ENCODE results near the gene ANLN. TPM values are rescaled to one million over a fixed set of nuclear protein-coding genes. Genes with fewer than 3 reads are reported as not detected.

Gene ANLN
- total RNA-seq, 1 experiment from 2014 or later: 130 TPM

GRCh38 chr7:36348771-36349170 lies 40.9 kb upstream of the ANLN start:
- no peak for ATAC-seq
- no TSS peak for BruUV-seq (replicated peaks)
- CTCF ChIA-PET: interaction anchor here (1.1 kb wide), 1 partner anchor 18 kb away, joined by 3 read pairs; a partner anchor contains a TSS

GRCh38 chr7:36349626-36350025 lies 40.0 kb upstream of the ANLN start:
- ATAC-seq (no peak), DNase-seq (ENCODE audit: low read depth, low spot score) (no peak)
- Histone ChIP-seq H3K9me3 (ENCODE audit: control insufficient read depth in 1 of 2, insufficient read depth in 1 of 2, low read depth in 1 of 2, low read length in 2 of 2) (no peaks in the 10 kb centered on the region), H3K4me1 (ENCODE audit: control insufficient read depth in 1 of 2, insufficient read depth in 2 of 2, low read length in 2 of 2) (0 out of 4 replicates have a peak, but pooled peaks cover 0 to 3% of the 10 kb centered on the region in 2 experiments), H3K36me3 (ENCODE audit: control insufficient read depth in 1 of 2, insufficient read depth in 2 of 2, low read length in 2 of 2) (no peaks in the 10 kb centered on the region), H4K20me1 (ENCODE audit: insufficient read depth) (no peaks in the 10 kb centered on the region), H3K79me2 (ENCODE audit: insufficient read depth, low read length) (no peaks in the 10 kb centered on the region), H3K9ac (ENCODE audit: low read length) (no peak overlapping the region), H3K4me3 (replicated peaks in 1 of 2; ENCODE audit: low read depth in 1 of 2, low read length in 2 of 2) (no peak overlapping the region), H3K27ac (ENCODE audit: low read depth, low read length) (no peak overlapping the region), H3K4me2 (ENCODE audit: low read length) (no peak overlapping the region), H3K9me2 (ENCODE audit: insufficient read depth) (no peaks in the 10 kb centered on the region), H2AFZ (ENCODE audit: low read depth, low read length, poor library complexity, severe bottlenecking) (no peak overlapping the region), H3K27me3 (ENCODE audit: insufficient read depth, low read length) (no peaks in the 10 kb centered on the region)
- POLR2A ChIA-PET: no interaction called here
- TF ChIP-seq MAX (IDR thresholded peaks at IDR 0.05): no peak
- TF ChIP-seq TCF7L2 (IDR thresholded peaks at IDR 0.05; ENCODE audit: borderline replicate concordance, extremely low read depth, insufficient read depth, insufficient read length): peak; percentile 27
- TF ChIP-seq EZH2phosphoT487 (IDR thresholded peaks at IDR 0.05; ENCODE audit: borderline replicate concordance): no peak
- no peak for TF ChIP-seq ZNF274 (IDR thresholded peaks at IDR 0.05; ENCODE audit: low read depth, low read length)
- no peak for TF ChIP-seq EGR1 (IDR thresholded peaks at IDR 0.05; ENCODE audit: low read depth)
- CTCF ChIA-PET: no interaction called here
- RAD21 ChIA-PET (ENCODE audit: low non-redundant PET in 1 of 2, low total read pairs in 2 of 2, uncharacterized antibody in 2 of 2, unreplicated experiment in 2 of 2): no interaction called here
- no TSS peak for BruUV-seq (replicated peaks)
- intact Hi-C loops (cut with micrococcal nuclease): no loop called here

More at GRCh38 chr7:36348771-36349170, 40.9 kb upstream of the ANLN start:
- H3K36me3 ChIP-seq (ENCODE audit: control insufficient read depth in 1 of 2, insufficient read depth in 2 of 2, low read length in 2 of 2): no peaks in the 10 kb centered on the region
- intact Hi-C loops (cut with micrococcal nuclease): no loop called here
- no peaks in the 10 kb centered on the region for H3K9me2 ChIP-seq (ENCODE audit: insufficient read depth)
- H3K4me1 ChIP-seq (ENCODE audit: control insufficient read depth in 1 of 2, insufficient read depth in 2 of 2, low read length in 2 of 2): 0 out of 4 replicates have a peak, but pooled peaks cover 0 to 3% of the 10 kb centered on the region in 2 experiments
- no peaks in the 10 kb centered on the region for H3K9me3 ChIP-seq (ENCODE audit: control insufficient read depth in 1 of 2, insufficient read depth in 1 of 2, low read depth in 1 of 2, low read length in 2 of 2)
- H3K27me3 ChIP-seq (ENCODE audit: insufficient read depth, low read length): no peaks in the 10 kb centered on the region
- no peaks in the 10 kb centered on the region for H3K79me2 ChIP-seq (ENCODE audit: insufficient read depth, low read length)
- no peaks in the 10 kb centered on the region for H4K20me1 ChIP-seq (ENCODE audit: insufficient read depth)
- no peak overlapping the region for H3K4me2 ChIP-seq (ENCODE audit: low read length)
- H2AFZ ChIP-seq (ENCODE audit: low read depth, low read length, poor library complexity, severe bottlenecking): no peak overlapping the region
- no peak for TF ChIP-seq JUND (IDR thresholded peaks at IDR 0.05)
- no peak for TF ChIP-seq MAX (IDR thresholded peaks at IDR 0.05)
- TF ChIP-seq EZH2 (IDR thresholded peaks at IDR 0.05): no peak
- H3K9ac ChIP-seq (ENCODE audit: low read length): no peak overlapping the region
- H3K27ac ChIP-seq (ENCODE audit: low read depth, low read length): no peak overlapping the region
- no peak overlapping the region for H3K4me3 ChIP-seq (replicated peaks in 1 of 2; ENCODE audit: low read depth in 1 of 2, low read length in 2 of 2)
- POLR2A ChIA-PET: no interaction called here
- RAD21 ChIA-PET (ENCODE audit: low non-redundant PET in 1 of 2, low total read pairs in 2 of 2, uncharacterized antibody in 2 of 2, unreplicated experiment in 2 of 2): no interaction called here
- no peak for DNase-seq (ENCODE audit: low read depth, low spot score)
